HepG2 (cell line): ENCODE results near the gene MRPS7. TPM values are rescaled to one million over a fixed set of nuclear protein-coding genes. Genes with fewer than 3 reads are reported as not detected.

Experiments
- ATAC-seq: fragments of 200-7000 bp; cut with Tn5 transposase; 3 replicates; pipeline ENCODE4 v1.9.1; 2020; ENCODE audit warnings: mild to moderate bottlenecking, moderate library complexity
- BruUV-seq: library from RNA; stranded (reverse); fragments of 400-500 nt; replicated peaks from 2 replicates; lab custom pipeline; 2021; lab: Mats Ljungman, UMichigan
- CTCF ChIA-PET: fragments of 300-600 bp; formaldehyde crosslinking; extraction: SDS; loops from one replicate; lab custom pipeline; 2021; ENCODE audit warnings: low total read pairs, inconsistent platforms, low intra/inter-chr PET ratio; lab: Yijun Ruan, JAX
- POLR2A ChIA-PET: fragments of 350-600 bp; sonication (Branson Sonifier 250); formaldehyde crosslinking; loops from one replicate; lab custom pipeline; 2020; ENCODE audit warnings: antibody characterized with exemption, inconsistent platforms; lab: Yijun Ruan, JAX
- DNase-seq: peaks from one replicate; pipeline ENCODE4 v3.0.0-alpha.2; 2015; ENCODE audit warnings: low spot score
- FAIRE-seq: peaks from 3 replicates; lab custom pipeline; 2011; peaks lifted over from hg19 to GRCh38; lab: Jason Lieb, UNC
- H2AFZ ChIP-seq: one replicate; pipeline ENCODE4 v1.6.1; 2011; ENCODE audit warnings: low read length, inconsistent platforms
- H3K27ac ChIP-seq: fragments of 300-600 bp; 3 replicates; pipeline ENCODE4 v1.8.0; 2011; ENCODE audit warnings: mixed run types, mild to moderate bottlenecking, mixed read lengths, low read length, inconsistent platforms; ENCODE audit not compliant: insufficient read depth; ENCODE audit errors: extremely low read length
- H3K27me3 ChIP-seq, 2 experiments: fragments of 200-600 bp in 1 of 2; 2 replicates in 1 of 2; 3 replicates in 1 of 2; pipeline versions ENCODE4 v1.6.0 to v1.8.0; 2011; ENCODE audit warnings: low read length in 2 of 2, mild to moderate bottlenecking in 2 of 2, moderate library complexity in 2 of 2, inconsistent platforms in 1 of 2; ENCODE audit not compliant: insufficient read depth in 2 of 2, control insufficient read depth in 1 of 2
- H3K36me3 ChIP-seq, 2 experiments: fragments of 200-600 bp in 1 of 2; replicated peaks in 1 of 2; 2 replicates in 1 of 2; 3 replicates in 1 of 2; pipeline versions ENCODE4 v1.5.1 to v1.8.0; 2011; ENCODE audit warnings: low read length in 2 of 2, inconsistent platforms in 1 of 2; ENCODE audit not compliant: insufficient read depth in 2 of 2, control insufficient read depth in 1 of 2
- H3K4me1 ChIP-seq: 2 replicates; pipeline ENCODE4 v1.5.1; 2012; ENCODE audit warnings: low read length, inconsistent platforms; ENCODE audit not compliant: insufficient read depth
- H3K4me2 ChIP-seq: 2 replicates; pipeline ENCODE4 v1.6.0; 2011; ENCODE audit warnings: low read depth, low read length, inconsistent platforms
- H3K4me3 ChIP-seq, 3 experiments: fragments of 200-600 bp in 1 of 3; sonication (generic), shearing (Covaris generic) in 1 of 3; replicated peaks in 1 of 3; 2 replicates each; pipeline ENCODE4 v1.5.1; 2011 to 2016; ENCODE audit warnings: low read length in 3 of 3, inconsistent platforms in 2 of 3, low read depth in 2 of 3, mild to moderate bottlenecking in 2 of 3, control low read depth in 1 of 3, mixed read lengths in 1 of 3; ENCODE audit not compliant: insufficient read depth in 1 of 3
- H3K79me2 ChIP-seq: one replicate; pipeline ENCODE4 v1.6.1; 2011; ENCODE audit warnings: low read length, inconsistent platforms; ENCODE audit not compliant: insufficient read depth
- H3K9ac ChIP-seq: 2 replicates; pipeline ENCODE4 v1.6.0; 2011; ENCODE audit warnings: mild to moderate bottlenecking, low read depth, low read length, inconsistent platforms; ENCODE audit not compliant: insufficient read depth
- H3K9me3 ChIP-seq: 2 replicates; pipeline ENCODE4 v1.5.1; 2012; ENCODE audit warnings: mild to moderate bottlenecking, low read length
- H4K20me1 ChIP-seq: 2 replicates; pipeline ENCODE4 v1.6.0; 2011; ENCODE audit warnings: inconsistent platforms, mild to moderate bottlenecking, low read length, moderate library complexity; ENCODE audit not compliant: insufficient read depth
- AGO2 ChIP-seq: fragments of 200-400 bp; formaldehyde crosslinking; optimal IDR thresholded peaks from 2 replicates; pipeline ENCODE3; 2017; ENCODE audit warnings: mild to moderate bottlenecking, low read depth, low read length, moderate library complexity
- BORCS8-MEF2B ChIP-seq: sonication (generic); formaldehyde crosslinking; IDR thresholded peaks from 2 replicates; pipeline ENCODE4 v1.8.0; 2022; ENCODE audit warnings: mild to moderate bottlenecking, missing genetic modification reagents
- CENPX ChIP-seq: sonication (generic); formaldehyde crosslinking; IDR thresholded peaks from 2 replicates; pipeline ENCODE4 v1.9.0; 2021; ENCODE audit warnings: mild to moderate bottlenecking, missing genetic modification reagents, moderate library complexity
- E2F2 ChIP-seq: sonication (generic); formaldehyde crosslinking; IDR thresholded peaks from 2 replicates; pipeline ENCODE4 v1.4.0; 2020; ENCODE audit warnings: missing genetic modification reagents, borderline replicate concordance
- NONO ChIP-seq, 2 experiments: fragments of 450-650 bp in 1 of 2; sonication (generic) in 1 of 2; formaldehyde crosslinking in 1 of 2; IDR thresholded peaks in 1 of 2; conservative IDR thresholded peaks in 1 of 2; 2 replicates each; pipeline versions ENCODE4 v1.6.1 to v1.8.0; 2017 to 2022; ENCODE audit warnings: mild to moderate bottlenecking in 1 of 2, missing genetic modification reagents in 1 of 2, moderate library complexity in 1 of 2
- POLR2A ChIP-seq, 2 experiments: IDR thresholded peaks; 2 replicates each; pipeline ENCODE4 v1.6.1; 2011; ENCODE audit warnings: low read depth in 2 of 2, low read length in 2 of 2, mild to moderate bottlenecking in 1 of 2, moderate library complexity in 1 of 2; ENCODE audit not compliant: insufficient read depth in 1 of 2
- POLR2G ChIP-seq: fragments of 200-400 bp; formaldehyde crosslinking; IDR thresholded peaks from 2 replicates; pipeline ENCODE4 v1.6.1; 2018; ENCODE audit warnings: mild to moderate bottlenecking, low read depth, low read length, moderate library complexity
- RBM22 ChIP-seq: fragments of 200-400 bp; formaldehyde crosslinking; optimal IDR thresholded peaks from 2 replicates; pipeline ENCODE3; 2017; ENCODE audit warnings: mild to moderate bottlenecking, low read length, moderate library complexity
- REPIN1 ChIP-seq: sonication (generic); formaldehyde crosslinking; IDR thresholded peaks from 2 replicates; pipeline ENCODE4 v1.8.0; 2022; ENCODE audit warnings: missing genetic modification reagents, low read depth, mild to moderate bottlenecking, borderline replicate concordance
- REST ChIP-seq, 2 experiments: IDR thresholded peaks; 2 replicates each; pipeline ENCODE4 v1.6.1; 2011 to 2012; ENCODE audit warnings: low read length in 2 of 2, borderline replicate concordance in 1 of 2, low read depth in 1 of 2, mild to moderate bottlenecking in 1 of 2, moderate library complexity in 1 of 2
- SP4 ChIP-seq: sonication (generic); formaldehyde crosslinking; IDR thresholded peaks from 2 replicates; pipeline ENCODE4 v1.8.1; 2023; ENCODE audit warnings: mild to moderate bottlenecking, missing genetic modification reagents
- TEAD2 ChIP-seq: sonication (generic); formaldehyde crosslinking; IDR thresholded peaks from 2 replicates; pipeline ENCODE4 v1.9.0; 2021; ENCODE audit warnings: missing genetic modification reagents
- THAP11 ChIP-seq: IDR thresholded peaks from 2 replicates; pipeline ENCODE4 v1.6.1; 2016; ENCODE audit warnings: missing biosample characterization, missing genetic modification reagents
- ZC3H13 ChIP-seq: sonication (generic); formaldehyde crosslinking; IDR thresholded peaks from 2 replicates; pipeline ENCODE4 v1.8.1; 2023; ENCODE audit warnings: mild to moderate bottlenecking, missing genetic modification reagents, moderate library complexity
- ZNF770 ChIP-seq: sonication (generic); formaldehyde crosslinking; IDR thresholded peaks from 2 replicates; pipeline ENCODE4 v1.5.0; 2020; ENCODE audit warnings: mild to moderate bottlenecking, missing genetic modification reagents
- WGBS: methylation state at CpG from one replicate; pipeline ENCODE4 v1.1.6; 2017; ENCODE audit warnings: low lambda C conversion rate; 5-methylcytosine and 5-hydroxymethylcytosine counted together
- in situ Hi-C: cut with HindIII; loops from 2 replicates; pipeline ENCODE4 v1.10.0; 2017; ENCODE audit warnings: low pct_unique_long_range_greater_than_20kb; ENCODE audit not compliant: extremely low pct_ligation_motif_present
- intact Hi-C: fragments of 100-400 bp; cut with micrococcal nuclease; formaldehyde crosslinking; loops from one replicate; pipeline ENCODE4 v1.10.0; 2022; ENCODE audit not compliant: unreplicated experiment
- polyA plus RNA-seq, 8 experiments: library from polyadenylated mRNA; depleted of rRNA in 3 of 8; stranded (reverse) in 7 of 8; unstranded in 1 of 8; fragments of >200 nt; fragmentation: Illumina TruSeq in 4 of 8; extraction: Trizol in 4 of 8; gene quantifications; 2 replicates each; pipeline versions ENCODE4 v1.2.1 to v1.2.3, GENCODE V29; 2011 to 2016; ENCODE audit warnings: low read depth in 4 of 8, missing spikeins in 1 of 8, mixed read lengths in 1 of 8; ENCODE audit not compliant: insufficient read depth in 1 of 8
- total RNA-seq, 5 experiments: library from RNA; depleted of rRNA; stranded (reverse); fragments of >200 nt; fragmentation: Illumina TruSeq; extraction: Trizol; gene quantifications; 2 replicates each; pipeline ENCODE4 v1.2.3, GENCODE V29; 2016; ENCODE audit warnings: low read depth in 1 of 5

The MRPS7 gene
- total and polyA plus RNA-seq, 2 of the 13 experiments (the other 11 are each of a cell fraction or from before 2014, with no cell fraction given) = 97.0 to 162 TPM

GRCh38 chr17:75273977-75274708 is 12.5 kb downstream of the MRPS7 start:
- in situ Hi-C loops = no loop called here
- no peaks in the 10 kb centered on the region for H3K9me3 ChIP-seq
- no peak overlapping the region for H3K4me2 ChIP-seq
- no peak for FAIRE-seq
- no peak for DNase-seq
- no peak overlapping the region for H3K27ac ChIP-seq
- TF ChIP-seq RBM22 = peak; percentile 57
- peak; percentile 81 for TF ChIP-seq ZC3H13
- peak; percentile 20; the same call in 1 of the 2 replicates for TF ChIP-seq POLR2G
- no peak for TF ChIP-seq E2F2 (CRISPR knock-in tag)
- TF ChIP-seq ZNF770 (CRISPR knock-in tag) = peak; percentile 10; the same call in 1 of the 2 replicates
- no peak for TF ChIP-seq THAP11 (CRISPR knock-in tag)
- no peak for TF ChIP-seq NONO (IDR thresholded peaks at IDR 0.05)
- peak; percentile 56 for TF ChIP-seq NONO (CRISPR knock-in tag; conservative IDR thresholded peaks at IDR 0.05)
- TF ChIP-seq CENPX (CRISPR knock-in tag) = no peak
- TF ChIP-seq REST (IDR thresholded peaks at IDR 0.05; ENCODE audit: borderline replicate concordance in 1 of 2, low read depth in 1 of 2, low read length in 2 of 2) = peak in 1 of 2 experiments; percentile 38; a peak in 2 of 4 replicates
- no peak for TF ChIP-seq TEAD2
- TF ChIP-seq BORCS8-MEF2B (CRISPR knock-in tag) = 0 out of 2 replicates have a peak, but pooled peaks have one; percentile 45
- no peak for TF ChIP-seq SP4
- TF ChIP-seq REPIN1 (CRISPR knock-in tag) = no peak
- TF ChIP-seq POLR2A (IDR thresholded peaks at IDR 0.05; ENCODE audit: insufficient read depth in 1 of 2, low read depth in 2 of 2, low read length in 2 of 2) = 0 out of 4 replicates have a peak, but pooled peaks of 1 of the 2 experiments have one; percentile 38
- no peak for TF ChIP-seq AGO2
- peaks cover 22% of the 10 kb centered on the region for H3K4me1 ChIP-seq
- BruUV-seq = no TSS peak
- ATAC-seq = no peak
- ChIA-PET POLR2A (interaction anchor here (0.9 to 1.6 kb wide), 3 partner anchors 12 to 15 kb away, joined by 3 to 5 read pairs (median 4); partner anchors contain the start of genes GGA3, MRPS7 and SLC25A19), CTCF (no interaction called here)
- H3K79me2 ChIP-seq = peaks cover 6% of the 10 kb centered on the region
- WGBS = 98% methylated on average over 7 of the region's 7 CpGs
- intact Hi-C loops = no loop called here
- H3K27me3 ChIP-seq = no peaks in the 10 kb centered on the region
- H3K9ac ChIP-seq = no peak overlapping the region
- H3K4me3 ChIP-seq = no peak overlapping the region
- no peaks in the 10 kb centered on the region for H4K20me1 ChIP-seq
- H2AFZ ChIP-seq = no peak overlapping the region
- H3K36me3 ChIP-seq = peaks cover 13 to 34% of the 10 kb centered on the region in 2 experiments
